ENCODE results near the gene RMDN3.

The RMDN3 gene

GRCh38 chr15:40747685-40748631 lies 7.1 kb downstream of the RMDN3 start:
- DNase-seq: no peak

- DNase-seq: peak; percentile 20
Observed at GRCh38 chr15:40746916-40747418, 8.1 kb downstream of the RMDN3 start.

GRCh38 chr15:40744815-40745152 lies 10.3 kb downstream of the RMDN3 start:
- DNase-seq: no peak

- no peak for DNase-seq
Observed at GRCh38 chr15:40743921-40744814, 10.9 kb downstream of the RMDN3 start.

GRCh38 chr15:40743485-40743901 lies 11.6 kb downstream of the RMDN3 start:
- no peak for DNase-seq

GRCh38 chr15:40739854-40740253 lies 15.2 kb downstream of the RMDN3 start:
- DNase-seq: no peak

- DNase-seq: no peak
Observed at GRCh38 chr15:40739047-40739446, 16.0 kb downstream of the RMDN3 start.

GRCh38 chr15:40737048-40737447 lies 18.0 kb downstream of the RMDN3 start:
- DNase-seq: no peak

- DNase-seq: no peak
Observed at GRCh38 chr15:40736575-40736974, 18.5 kb downstream of the RMDN3 start.

- DNase-seq: no peak
Observed at GRCh38 chr15:40731034-40731433, 24.0 kb downstream of the RMDN3 start.

GRCh38 chr15:40723919-40724318 lies 31.1 kb downstream of the RMDN3 start:
- no peak for DNase-seq

- no peak for DNase-seq
Observed at GRCh38 chr15:40722934-40723333, 32.1 kb downstream of the RMDN3 start.

GRCh38 chr15:40722354-40722753 lies 32.7 kb downstream of the RMDN3 start:
- no peak for DNase-seq

GRCh38 chr15:40721701-40722100 lies 33.4 kb downstream of the RMDN3 start:
- DNase-seq: no peak

GRCh38 chr15:40716165-40716564 lies 38.9 kb downstream of the RMDN3 start:
- DNase-seq: no peak

- DNase-seq: no peak
Observed at GRCh38 chr15:40714144-40714543, 40.9 kb downstream of the RMDN3 start.

- DNase-seq: no peak
Observed at GRCh38 chr15:40706121-40706520, 48.9 kb downstream of the RMDN3 start.

GRCh38 chr15:40702077-40702476 lies 53.0 kb downstream of the RMDN3 start:
- DNase-seq: no peak

- no peak for DNase-seq
Observed at GRCh38 chr15:40697916-40698315, 57.1 kb downstream of the RMDN3 start.

GRCh38 chr15:40696228-40696627 lies 58.8 kb downstream of the RMDN3 start:
- DNase-seq: no peak

GRCh38 chr15:40695469-40695890 lies 59.6 kb downstream of the RMDN3 start:
- DNase-seq: no peak

GRCh38 chr15:40694688-40695468 lies 60.2 kb downstream of the RMDN3 start, which contains the start of gene RAD51:
Gene RAD51 (plus strand): TSS chr15:40695174. CDS start chr15:40698759, 3,585 bp downstream.
- peak; percentile 96 for DNase-seq
